ENCODE measurements around the gene FUT2.
"Not testable (repeated sequence)": the region's sequence is repeated elsewhere in the genome, so short reads cannot be mapped to it uniquely, and the experiment has no call there.

Gene FUT2

DNA sequence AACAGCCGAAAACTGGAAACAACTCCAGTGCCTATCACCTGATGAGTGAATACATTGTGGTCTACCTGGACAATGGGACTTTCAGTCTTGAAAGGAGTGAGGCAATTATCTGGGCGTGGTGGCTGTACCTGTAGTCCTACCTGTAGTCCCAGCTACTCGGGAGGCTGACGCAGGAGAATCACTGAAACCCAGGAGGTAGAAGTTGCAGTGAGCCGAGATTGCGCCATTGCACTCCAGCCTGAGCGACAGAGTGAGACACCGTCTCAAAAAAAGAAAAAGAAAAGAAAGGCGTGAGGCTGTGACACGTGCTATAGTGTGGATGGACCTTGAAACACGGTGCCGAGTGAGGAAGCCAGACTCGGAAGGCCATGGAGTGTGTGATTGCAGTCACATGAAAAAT is 18.9 kb upstream of the FUT2 start:
- FAIRE-seq (no peak), DNase-seq (ENCODE audit: insufficient read length, low spot score) (no peak)
- TF ChIP-seq, protein P1, sequence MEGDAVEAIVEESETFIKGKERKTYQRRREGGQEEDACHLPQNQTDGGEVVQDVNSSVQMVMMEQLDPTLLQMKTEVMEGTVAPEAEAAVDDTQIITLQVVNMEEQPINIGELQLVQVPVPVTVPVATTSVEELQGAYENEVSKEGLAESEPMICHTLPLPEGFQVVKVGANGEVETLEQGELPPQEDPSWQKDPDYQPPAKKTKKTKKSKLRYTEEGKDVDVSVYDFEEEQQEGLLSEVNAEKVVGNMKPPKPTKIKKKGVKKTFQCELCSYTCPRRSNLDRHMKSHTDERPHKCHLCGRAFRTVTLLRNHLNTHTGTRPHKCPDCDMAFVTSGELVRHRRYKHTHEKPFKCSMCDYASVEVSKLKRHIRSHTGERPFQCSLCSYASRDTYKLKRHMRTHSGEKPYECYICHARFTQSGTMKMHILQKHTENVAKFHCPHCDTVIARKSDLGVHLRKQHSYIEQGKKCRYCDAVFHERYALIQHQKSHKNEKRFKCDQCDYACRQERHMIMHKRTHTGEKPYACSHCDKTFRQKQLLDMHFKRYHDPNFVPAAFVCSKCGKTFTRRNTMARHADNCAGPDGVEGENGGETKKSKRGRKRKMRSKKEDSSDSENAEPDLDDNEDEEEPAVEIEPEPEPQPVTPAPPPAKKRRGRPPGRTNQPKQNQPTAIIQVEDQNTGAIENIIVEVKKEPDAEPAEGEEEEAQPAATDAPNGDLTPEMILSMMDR (IDR thresholded peaks at IDR 0.05; ENCODE audit: insufficient read depth, missing control alignments), result no peak

DNA sequence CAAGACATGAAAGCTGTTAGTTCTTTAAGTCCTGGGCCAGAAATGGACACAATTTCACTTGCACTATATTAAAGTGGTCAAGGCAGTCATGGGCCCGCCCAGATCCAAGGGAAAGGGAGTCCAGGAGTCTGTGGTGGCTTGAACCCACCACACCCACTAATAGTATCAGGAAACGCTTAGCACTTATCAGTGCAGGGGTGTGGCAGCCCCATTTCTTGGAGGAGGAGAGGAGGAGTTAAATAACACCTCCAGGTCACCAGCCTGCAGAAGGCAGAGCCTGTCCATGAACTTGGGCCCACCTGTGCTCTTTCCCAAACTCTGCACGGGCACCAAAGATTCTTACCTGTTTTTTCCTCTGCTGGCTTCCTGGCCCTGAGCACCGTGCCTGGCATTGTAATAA is 17.6 kb upstream of the FUT2 start:
- TF ChIP-seq, protein P1 (IDR thresholded peaks at IDR 0.05; ENCODE audit: insufficient read depth, missing control alignments), result no peak
- no peak for DNase-seq (ENCODE audit: insufficient read length, low spot score)
- no peak for FAIRE-seq

DNA sequence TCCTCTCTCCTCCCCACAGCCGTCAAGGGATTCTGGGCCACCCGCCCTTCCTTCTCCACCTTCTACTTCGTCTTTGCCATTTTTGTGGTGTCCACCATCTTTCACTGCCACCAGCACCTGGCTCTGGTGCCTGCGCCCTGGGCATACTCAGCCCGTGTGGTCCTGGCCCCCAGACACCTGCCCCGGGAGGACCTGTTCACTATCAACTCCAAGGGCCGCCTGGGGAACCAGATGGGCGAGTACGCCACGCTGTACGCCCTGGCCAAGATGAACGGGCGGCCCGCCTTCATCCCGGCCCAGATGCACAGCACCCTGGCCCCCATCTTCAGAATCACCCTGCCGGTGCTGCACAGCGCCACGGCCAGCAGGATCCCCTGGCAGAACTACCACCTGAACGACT is 15.8 kb upstream of the FUT2 start:
- not testable (repeated sequence) for FAIRE-seq; DNase-seq (ENCODE audit: insufficient read length, low spot score)

DNA sequence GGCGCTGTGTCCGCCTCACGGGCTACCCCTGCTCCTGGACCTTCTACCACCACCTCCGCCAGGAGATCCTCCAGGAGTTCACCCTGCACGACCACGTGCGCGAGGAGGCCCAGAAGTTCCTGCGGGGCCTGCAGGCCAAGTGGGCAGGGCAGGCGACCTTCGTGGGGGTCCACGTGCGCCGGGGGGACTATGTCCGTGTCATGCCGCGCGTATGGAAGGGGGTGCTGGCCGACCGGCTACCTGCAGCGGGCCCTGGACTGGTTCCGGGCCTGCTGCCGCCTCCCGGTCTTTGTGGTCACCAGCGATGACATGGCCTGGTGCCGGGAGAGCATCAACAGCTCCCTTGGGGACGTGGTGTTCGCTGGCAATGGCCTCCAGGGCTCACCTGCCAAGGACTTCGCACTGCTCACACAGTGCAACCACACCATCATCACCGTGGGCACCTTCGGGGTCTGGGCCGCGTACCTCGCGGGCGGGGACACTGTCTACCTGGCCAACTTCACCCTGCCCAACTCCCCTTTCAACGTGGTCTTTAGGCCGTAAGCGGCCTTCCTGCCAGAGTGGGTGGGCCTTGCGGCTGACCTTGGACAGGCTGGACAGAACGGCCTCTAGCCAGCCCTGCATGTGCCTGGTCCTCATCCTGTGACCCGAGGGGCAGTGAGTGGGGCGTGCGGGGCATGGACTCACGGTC is 15.2 kb upstream of the FUT2 start:
- DNase-seq (ENCODE audit: insufficient read length, low spot score), result no peak
- TF ChIP-seq, protein P1 (IDR thresholded peaks at IDR 0.05; ENCODE audit: insufficient read depth, missing control alignments), result no peak
- FAIRE-seq, result no peak

DNA sequence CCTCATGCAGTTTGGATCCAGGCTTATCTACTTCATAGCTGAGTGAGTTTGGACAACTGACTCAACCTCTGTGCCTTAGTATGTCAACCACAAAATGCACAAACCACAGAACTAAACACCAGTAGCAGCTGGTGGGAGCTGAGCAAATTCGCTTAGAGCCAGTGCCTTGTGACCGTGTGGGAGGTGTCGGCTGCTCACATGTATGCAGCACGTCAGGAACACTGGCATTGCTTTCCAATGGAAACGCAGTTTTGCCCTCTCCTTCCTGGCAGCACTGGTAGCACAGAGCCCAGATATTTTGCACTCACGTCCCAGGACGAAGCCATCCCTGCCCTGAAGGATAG is 14.7 kb upstream of the FUT2 start:
- TF ChIP-seq, protein P1 (IDR thresholded peaks at IDR 0.05; ENCODE audit: insufficient read depth, missing control alignments), result no peak
- DNase-seq (ENCODE audit: insufficient read length, low spot score) (no peak), FAIRE-seq (no peak)

DNA sequence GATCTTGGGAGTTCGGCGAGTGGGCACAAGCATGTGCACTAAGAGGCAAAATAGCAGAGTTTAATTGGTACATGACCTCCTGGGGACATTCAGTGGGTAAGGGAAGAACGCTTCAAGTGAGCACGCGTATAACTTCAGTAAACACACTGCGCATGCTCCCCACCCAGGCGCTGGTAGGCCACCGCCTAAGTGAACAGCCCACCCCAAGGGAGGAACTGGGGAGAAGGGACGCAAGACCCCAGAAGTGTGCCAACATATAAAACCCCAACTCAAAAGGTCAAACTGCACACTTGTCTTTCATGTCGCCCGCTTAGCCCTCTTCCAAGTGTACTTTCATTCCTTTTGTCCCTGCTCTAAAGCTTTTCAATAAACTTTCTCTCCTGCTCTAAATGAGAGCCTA is 12.4 kb upstream of the FUT2 start:
- no peak for DNase-seq (ENCODE audit: insufficient read length, low spot score)
- FAIRE-seq, result no peak
- TF ChIP-seq, protein P1 (IDR thresholded peaks at IDR 0.05; ENCODE audit: insufficient read depth, missing control alignments), result no peak

DNA sequence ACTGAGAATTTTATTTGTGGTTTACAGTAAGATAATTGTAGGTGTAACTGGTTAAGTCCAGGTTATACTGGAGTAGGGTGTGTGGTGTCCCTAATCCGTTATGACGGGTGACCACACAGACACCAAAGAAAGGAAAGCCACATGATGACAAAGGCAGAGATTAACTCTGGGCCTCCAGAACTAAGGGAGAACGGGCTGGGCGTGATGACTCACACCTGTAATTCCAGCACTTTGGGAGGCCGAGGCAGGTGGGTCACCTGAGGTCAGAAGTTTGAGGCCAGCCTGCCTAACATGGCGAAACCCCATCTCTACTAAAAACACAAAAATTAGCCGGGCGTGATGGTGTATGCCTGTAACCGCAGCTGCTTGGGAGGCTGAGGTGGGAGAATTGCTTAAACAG is 10.2 kb upstream of the FUT2 start:
- DNase-seq (ENCODE audit: insufficient read length, low spot score) (no peak), FAIRE-seq (no peak)
- TF ChIP-seq, protein P1 (IDR thresholded peaks at IDR 0.05; ENCODE audit: insufficient read depth, missing control alignments), result no peak

DNA sequence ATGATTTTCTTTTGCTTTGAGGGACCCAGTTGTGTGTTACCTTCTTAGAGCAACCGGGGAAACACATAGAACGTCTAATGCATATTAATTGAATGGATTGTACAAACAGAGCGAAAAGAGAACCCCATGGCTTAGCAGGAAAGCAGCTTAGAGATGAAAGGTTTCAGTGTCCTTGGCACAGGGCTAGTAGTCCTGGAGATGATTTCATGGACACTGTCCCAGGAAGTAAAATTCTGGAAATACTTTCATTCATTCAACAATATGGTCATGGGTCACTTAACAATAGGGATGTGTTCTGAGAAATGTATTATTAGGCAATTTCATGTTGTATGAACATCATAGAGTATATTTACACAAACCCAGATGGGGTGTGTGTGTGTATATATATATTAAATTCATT is 9.7 kb upstream of the FUT2 start:
- DNase-seq (ENCODE audit: insufficient read length, low spot score), result no peak
- TF ChIP-seq, protein P1 (IDR thresholded peaks at IDR 0.05; ENCODE audit: insufficient read depth, missing control alignments), result no peak
- FAIRE-seq, result no peak

DNA sequence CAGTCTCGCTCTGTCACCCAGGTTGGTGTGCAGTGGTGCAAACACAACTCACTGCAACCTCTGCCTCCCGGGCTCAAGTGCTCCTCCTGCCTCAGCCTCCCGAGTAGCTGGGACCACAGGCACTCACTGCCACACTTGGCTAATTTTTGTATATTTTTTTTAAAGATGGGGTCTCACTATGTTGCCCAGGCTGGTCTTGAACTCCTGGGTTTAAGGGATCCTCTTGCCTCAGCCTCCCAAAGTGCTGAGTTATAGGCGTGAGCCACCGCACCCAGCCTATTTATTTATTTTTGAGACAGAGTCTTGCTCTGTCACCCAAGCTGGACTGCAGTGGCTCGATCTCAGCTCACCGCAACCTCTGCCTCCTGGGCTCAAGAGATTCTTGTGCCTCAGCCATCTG is 9.1 kb upstream of the FUT2 start:
- FAIRE-seq; DNase-seq (ENCODE audit: insufficient read length, low spot score): not testable (repeated sequence)
